PC-3 (cell line): ENCODE results near the gene IKBKE. TPM values are rescaled to one million over a fixed set of nuclear protein-coding genes. Genes with fewer than 3 reads are reported as not detected.

ENCODE experiments used
- ATAC-seq: fragments of 200-7000 bp; cut with Tn5 transposase; 2 replicates; pipeline ENCODE4 v1.9.1; 2020; ENCODE audit warnings: mild to moderate bottlenecking, moderate library complexity
- BruUV-seq: library from RNA; stranded (reverse); fragments of 400-500 nt; replicated peaks from 2 replicates; lab custom pipeline; 2021; lab: Mats Ljungman, UMichigan
- CTCF ChIA-PET: fragments of 300-600 bp; sonication (Branson Sonifier 250); formaldehyde crosslinking; loops from one replicate; lab custom pipeline; 2022; ENCODE audit warnings: antibody characterized with exemption; lab: Charles Lee
- POLR2A ChIA-PET: fragments of 300-600 bp; sonication (Branson Sonifier 250); formaldehyde crosslinking; loops from one replicate; lab custom pipeline; 2022; ENCODE audit warnings: antibody characterized with exemption; ENCODE audit not compliant: unreplicated experiment; lab: Charles Lee
- DNase-seq: peaks from one replicate; pipeline ENCODE4 v3.0.0-alpha.2; 2015
- H2AFZ ChIP-seq: fragments of 300-600 bp; sonication (generic); 2 replicates; pipeline ENCODE4 v1.6.0; 2016; ENCODE audit warnings: antibody characterized with exemption, low read length
- H3F3A ChIP-seq: fragments of 300-600 bp; sonication (generic); one replicate; pipeline ENCODE4 v1.6.0; 2017; ENCODE audit warnings: antibody characterized with exemption, low read length, control low read depth, mild to moderate bottlenecking; ENCODE audit not compliant: unreplicated experiment
- H3K27ac ChIP-seq: fragments of 300-600 bp; sonication (generic); 2 replicates; pipeline ENCODE4 v1.5.1; 2016; ENCODE audit warnings: mild to moderate bottlenecking, low read length
- H3K27me3 ChIP-seq: fragments of 300-600 bp; sonication (generic); 2 replicates; pipeline ENCODE4 v1.6.1; 2016; ENCODE audit warnings: low read length, mixed read lengths
- H3K36me3 ChIP-seq: fragments of 300-600 bp; sonication (generic); 2 replicates; pipeline ENCODE4 v1.6.1; 2016; ENCODE audit warnings: low read depth, mixed run types, low read length, mixed read lengths
- H3K4me1 ChIP-seq: fragments of 300-600 bp; sonication (generic); 2 replicates; pipeline ENCODE4 v1.5.1; 2016; ENCODE audit warnings: low read length; ENCODE audit not compliant: insufficient read depth
- H3K4me2 ChIP-seq: fragments of 300-600 bp; sonication (generic); 2 replicates; pipeline ENCODE4 v1.6.0; 2016; ENCODE audit warnings: low read length
- H3K4me3 ChIP-seq: fragments of 300-600 bp; sonication (generic); 2 replicates; pipeline ENCODE4 v1.5.1; 2016; ENCODE audit warnings: mild to moderate bottlenecking, low read length, mixed read lengths
- H3K79me2 ChIP-seq: fragments of 300-600 bp; sonication (generic); 2 replicates; pipeline ENCODE4 v1.6.1; 2017; ENCODE audit warnings: low read length, mixed read lengths
- H3K9ac ChIP-seq: fragments of 300-600 bp; sonication (generic); 2 replicates; pipeline ENCODE4 v1.6.0; 2016; ENCODE audit warnings: mild to moderate bottlenecking, low read length
- H3K9me2 ChIP-seq: fragments of 300-600 bp; sonication (generic); replicated peaks from 2 replicates; pipeline ENCODE4 v1.6.1; 2016; ENCODE audit warnings: mixed run types, low read length, mixed read lengths
- H3K9me3 ChIP-seq: fragments of 300-600 bp; sonication (generic); 2 replicates; pipeline ENCODE4 v1.6.1; 2016; ENCODE audit warnings: low read length, mixed read lengths
- H4K20me1 ChIP-seq: fragments of 300-600 bp; sonication (generic); 2 replicates; pipeline ENCODE4 v1.6.1; 2016; ENCODE audit warnings: low read length, mixed read lengths
- EZH2 ChIP-seq: fragments of 300-600 bp; sonication (generic); IDR thresholded peaks from one replicate; pipeline ENCODE4 v1.6.1; 2017; ENCODE audit warnings: antibody characterized with exemption, mild to moderate bottlenecking, low read length; ENCODE audit not compliant: unreplicated experiment
- EZH2phosphoT487 ChIP-seq: fragments of 300-600 bp; sonication (generic); IDR thresholded peaks from 2 replicates; pipeline ENCODE4 v1.6.1; 2018; ENCODE audit warnings: mild to moderate bottlenecking, antibody characterized with exemption, low read length, borderline replicate concordance
- intact Hi-C: fragments of 100-400 bp; cut with micrococcal nuclease; formaldehyde crosslinking; loops from 2 replicates; pipeline ENCODE4 v1.9.0; 2023
- total RNA-seq: library from RNA; depleted of rRNA; stranded (reverse); fragments of >200 nt; gene quantifications from 2 replicates; pipeline ENCODE4 v1.2.3, GENCODE V29; 2014
- TF ChIP-seq, protein P1 (sequence below): fragments of 300-600 bp; sonication (generic); conservative IDR thresholded peaks from 2 replicates; pipeline ENCODE4 v1.5.1; 2017; ENCODE audit warnings: antibody characterized with exemption, low read depth, mild to moderate bottlenecking, low read length

The IKBKE gene
- total RNA-seq, 1 experiment from 2014 or later, result 28.3 TPM

- ATAC-seq (peak; percentile 94), DNase-seq (peak; percentile 90)
- POLR2A ChIA-PET, result no interaction called here
- TSS peak; percentile 49 for BruUV-seq
- H3K4me1 ChIP-seq, result peaks cover 19% of the 10 kb centered on the region
- intact Hi-C loops, result no loop called here
- 0 out of 2 replicates have a peak, but pooled peaks cover 3% of the 10 kb centered on the region for H3K36me3 ChIP-seq
- no peak overlapping the region for H3K9ac ChIP-seq
- H4K20me1 ChIP-seq, result no peaks in the 10 kb centered on the region
- H3K9me3 ChIP-seq, result no peaks in the 10 kb centered on the region
- H3K79me2 ChIP-seq, result no peaks in the 10 kb centered on the region
- no peaks in the 10 kb centered on the region for H3K27me3 ChIP-seq
- TF ChIP-seq, protein P1, sequence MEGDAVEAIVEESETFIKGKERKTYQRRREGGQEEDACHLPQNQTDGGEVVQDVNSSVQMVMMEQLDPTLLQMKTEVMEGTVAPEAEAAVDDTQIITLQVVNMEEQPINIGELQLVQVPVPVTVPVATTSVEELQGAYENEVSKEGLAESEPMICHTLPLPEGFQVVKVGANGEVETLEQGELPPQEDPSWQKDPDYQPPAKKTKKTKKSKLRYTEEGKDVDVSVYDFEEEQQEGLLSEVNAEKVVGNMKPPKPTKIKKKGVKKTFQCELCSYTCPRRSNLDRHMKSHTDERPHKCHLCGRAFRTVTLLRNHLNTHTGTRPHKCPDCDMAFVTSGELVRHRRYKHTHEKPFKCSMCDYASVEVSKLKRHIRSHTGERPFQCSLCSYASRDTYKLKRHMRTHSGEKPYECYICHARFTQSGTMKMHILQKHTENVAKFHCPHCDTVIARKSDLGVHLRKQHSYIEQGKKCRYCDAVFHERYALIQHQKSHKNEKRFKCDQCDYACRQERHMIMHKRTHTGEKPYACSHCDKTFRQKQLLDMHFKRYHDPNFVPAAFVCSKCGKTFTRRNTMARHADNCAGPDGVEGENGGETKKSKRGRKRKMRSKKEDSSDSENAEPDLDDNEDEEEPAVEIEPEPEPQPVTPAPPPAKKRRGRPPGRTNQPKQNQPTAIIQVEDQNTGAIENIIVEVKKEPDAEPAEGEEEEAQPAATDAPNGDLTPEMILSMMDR, result peak; percentile 46; the same call in 1 of the 2 replicates
- no peak for TF ChIP-seq EZH2
- no peaks in the 10 kb centered on the region for H3F3A ChIP-seq
- CTCF ChIA-PET, result interaction anchor here (0.7 kb wide), 1 partner anchor 25 kb away, joined by 3 read pairs; no protein-coding TSS in a partner anchor
- H3K9me2 ChIP-seq, result no peaks in the 10 kb centered on the region
- peak overlapping the region; percentile 39 for H3K27ac ChIP-seq
- no peak overlapping the region for H2AFZ ChIP-seq
- H3K4me3 ChIP-seq, result no peak overlapping the region
- peak overlapping the region; percentile 3 for H3K4me2 ChIP-seq
Observed at GRCh38 chr1:206430031-206430983, 40.0 kb upstream of the IKBKE start.

GRCh38 chr1:206435445-206435844 is 34.8 kb upstream of the IKBKE start:
- no peaks in the 10 kb centered on the region for H3F3A ChIP-seq
- H3K9ac ChIP-seq, result no peak overlapping the region
- H3K27me3 ChIP-seq, result no peaks in the 10 kb centered on the region
- no peaks in the 10 kb centered on the region for H3K9me3 ChIP-seq
- TF ChIP-seq EZH2phosphoT487 (no peak), EZH2 (no peak)
- TF ChIP-seq, protein P1, result no peak
- no peaks in the 10 kb centered on the region for H3K9me2 ChIP-seq
- H3K4me1 ChIP-seq, result peaks cover 6% of the 10 kb centered on the region
- no TSS peak for BruUV-seq
- no peak overlapping the region for H3K27ac ChIP-seq
- H2AFZ ChIP-seq, result no peak overlapping the region
- no peak for ATAC-seq
- CTCF ChIA-PET, result no interaction called here
- no peak overlapping the region for H3K4me3 ChIP-seq
- no peak for DNase-seq
- intact Hi-C loops, result no loop called here
- peaks cover 13% of the 10 kb centered on the region; the same call in 1 of the 2 replicates for H3K36me3 ChIP-seq
- H3K79me2 ChIP-seq, result no peaks in the 10 kb centered on the region
- H3K4me2 ChIP-seq, result no peak overlapping the region
- POLR2A ChIA-PET, result no interaction called here
- H4K20me1 ChIP-seq, result no peaks in the 10 kb centered on the region
